BE2C (cell line): ENCODE data around the gene S100A5.
"Not testable (repeated sequence)": the region's sequence is repeated elsewhere in the genome, so short reads cannot be mapped to it uniquely, and the experiment has no call there.

Experiments used
- DNase-seq: peaks from one replicate; pipeline ENCODE4 v3.0.0-alpha.2; 2020
- H3K27me3 ChIP-seq: fragments of 250-450 bp; sonication (Bioruptor Pico); 2 replicates; pipeline ENCODE4 v1.5.1; 2020; ENCODE audit warnings: mild to moderate bottlenecking
- H3K36me3 ChIP-seq: fragments of 250-450 bp; sonication (Bioruptor Pico); 2 replicates; pipeline ENCODE4 v1.5.1; 2020; ENCODE audit warnings: mild to moderate bottlenecking
- H3K4me1 ChIP-seq: fragments of 250-450 bp; sonication (Bioruptor Pico); 2 replicates; pipeline ENCODE4 v1.5.1; 2020
- H3K4me3 ChIP-seq: 2 replicates; pipeline ENCODE4 v1.5.1; 2011; ENCODE audit warnings: low read depth, low read length
- H3K9me3 ChIP-seq: fragments of 250-450 bp; sonication (Bioruptor Pico); 2 replicates; pipeline ENCODE4 v1.5.1; 2020
- CTCF ChIP-seq: IDR thresholded peaks from 2 replicates; pipeline ENCODE4 v1.5.1; 2012; ENCODE audit warnings: mild to moderate bottlenecking, low read depth, low read length

The S100A5 gene

GRCh38 chr1:153520818-153521476, 19.8 kb downstream of the S100A5 start:
- Histone ChIP-seq H3K4me3 (no peak overlapping the region), H3K9me3 (no peaks in the 10 kb centered on the region), H3K4me1 (peaks cover 15% of the 10 kb centered on the region), H3K27me3 (no peaks in the 10 kb centered on the region), H3K36me3 (no peaks in the 10 kb centered on the region)
- no peak for DNase-seq
- TF ChIP-seq CTCF: no peak

DNA sequence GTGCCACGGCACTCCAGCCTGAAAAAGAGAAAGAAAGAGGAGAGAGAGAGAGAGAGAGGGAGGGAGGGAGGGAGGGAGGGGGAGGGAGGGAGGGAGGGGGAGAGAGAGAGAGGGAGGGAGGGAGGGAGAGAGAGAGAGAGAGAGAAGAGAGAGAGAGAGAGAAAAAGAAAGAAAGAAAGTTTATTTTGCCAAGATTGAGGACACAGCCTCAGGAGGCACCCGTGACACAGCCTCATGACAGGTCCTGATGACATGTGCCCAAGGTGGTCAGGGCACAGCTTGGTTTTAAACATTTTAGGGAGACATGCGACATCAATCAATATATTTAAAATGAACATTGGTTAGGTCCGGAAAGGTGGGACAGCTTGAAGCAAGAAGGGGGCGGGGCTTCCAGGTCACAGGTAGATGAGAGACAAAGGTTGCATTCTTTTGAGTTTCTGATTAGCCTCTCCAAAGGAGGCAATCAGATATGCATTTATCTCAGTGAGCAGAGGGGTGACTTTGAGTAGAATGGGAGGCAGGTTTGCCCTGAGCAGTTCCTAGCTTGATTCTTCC, 20.5 kb downstream of the S100A5 start:
- not testable (repeated sequence) for DNase-seq, H3K9me3 ChIP-seq, H3K27me3 ChIP-seq, H3K36me3 ChIP-seq, H3K4me3 ChIP-seq, H3K4me1 ChIP-seq

DNA sequence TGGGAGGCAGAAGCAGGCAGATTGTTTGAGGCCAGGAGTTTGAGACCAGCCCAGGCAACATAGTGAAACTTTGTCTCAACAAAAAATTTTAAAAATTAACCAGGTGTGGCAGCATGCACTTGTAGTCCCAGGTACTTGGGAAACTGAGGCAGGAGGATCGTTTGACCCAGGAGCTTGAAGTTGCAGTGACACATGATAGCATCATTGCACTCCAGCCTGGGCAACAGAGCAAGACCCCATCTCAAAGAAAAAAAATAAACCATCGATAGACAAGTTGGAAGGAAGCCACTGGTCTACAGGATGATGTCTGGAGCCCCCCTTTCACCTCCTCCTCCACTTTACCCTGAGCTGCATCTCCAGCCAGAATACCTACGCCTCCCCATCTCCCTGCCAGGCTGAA, 21.5 kb downstream of the S100A5 start:
- H3K9me3 ChIP-seq: no peaks in the 10 kb centered on the region
- DNase-seq: no peak
- H3K4me1 ChIP-seq: peaks cover 9% of the 10 kb centered on the region
- H3K4me3 ChIP-seq: no peak overlapping the region
- TF ChIP-seq CTCF: no peak
- H3K27me3 ChIP-seq: no peaks in the 10 kb centered on the region
- H3K36me3 ChIP-seq: no peaks in the 10 kb centered on the region

DNA sequence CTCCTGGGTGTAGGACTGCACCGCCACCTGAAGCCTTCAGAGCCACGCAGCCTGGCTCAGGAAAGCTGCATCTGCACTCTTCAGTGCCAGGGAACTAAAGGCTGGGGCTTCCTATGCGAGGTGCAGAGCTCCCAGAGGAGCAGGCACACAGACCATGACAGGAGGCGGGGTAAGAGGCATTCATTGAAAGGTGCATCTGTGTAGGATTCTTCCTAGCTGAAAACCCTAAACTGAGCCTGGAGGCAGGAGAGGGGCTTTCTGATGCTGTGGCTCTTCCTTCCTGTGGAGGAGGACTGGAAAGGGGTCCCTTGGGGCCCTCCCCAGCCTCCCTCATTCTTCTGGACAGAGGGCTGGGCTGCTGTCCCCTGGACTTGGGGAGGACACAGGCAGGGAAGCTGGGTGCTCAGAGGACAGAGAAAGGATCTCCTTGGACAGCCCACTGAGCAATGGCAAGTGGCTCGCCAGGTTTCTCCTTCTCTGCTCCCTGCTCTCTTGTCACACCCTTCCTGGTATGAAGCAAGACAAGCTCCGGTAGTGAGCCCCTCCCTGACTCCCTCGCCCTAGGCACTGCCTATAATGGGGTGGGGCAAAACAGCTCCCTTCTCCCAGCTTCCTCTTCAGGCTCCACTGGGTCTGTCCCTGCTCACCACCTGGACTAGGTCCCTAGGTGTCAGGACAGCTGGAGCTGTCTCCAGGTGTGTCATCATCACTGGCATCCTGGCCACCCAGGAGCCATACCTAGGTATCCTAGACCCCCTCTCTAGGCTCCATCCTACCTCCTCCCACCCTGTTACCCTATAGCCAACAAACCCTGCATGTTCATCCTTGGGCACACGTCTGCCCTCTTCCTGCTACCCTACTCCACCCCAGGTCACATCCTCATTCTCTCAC, 25.0 kb downstream of the S100A5 start:
- Histone ChIP-seq H3K9me3 (no peaks in the 10 kb centered on the region), H3K4me3 (no peak overlapping the region), H3K27me3 (no peaks in the 10 kb centered on the region), H3K36me3 (no peaks in the 10 kb centered on the region), H3K4me1 (peaks cover 8% of the 10 kb centered on the region)
- DNase-seq: no peak
- TF ChIP-seq CTCF: no peak

- H3K36me3 ChIP-seq: no peaks in the 10 kb centered on the region
- DNase-seq: no peak
- no peak overlapping the region for H3K4me3 ChIP-seq
- peaks cover 5% of the 10 kb centered on the region for H3K4me1 ChIP-seq
- H3K9me3 ChIP-seq: no peaks in the 10 kb centered on the region
- TF ChIP-seq CTCF: no peak
- no peaks in the 10 kb centered on the region for H3K27me3 ChIP-seq
Observed at GRCh38 chr1:153513666-153514065, 27.1 kb downstream of the S100A5 start.

DNA sequence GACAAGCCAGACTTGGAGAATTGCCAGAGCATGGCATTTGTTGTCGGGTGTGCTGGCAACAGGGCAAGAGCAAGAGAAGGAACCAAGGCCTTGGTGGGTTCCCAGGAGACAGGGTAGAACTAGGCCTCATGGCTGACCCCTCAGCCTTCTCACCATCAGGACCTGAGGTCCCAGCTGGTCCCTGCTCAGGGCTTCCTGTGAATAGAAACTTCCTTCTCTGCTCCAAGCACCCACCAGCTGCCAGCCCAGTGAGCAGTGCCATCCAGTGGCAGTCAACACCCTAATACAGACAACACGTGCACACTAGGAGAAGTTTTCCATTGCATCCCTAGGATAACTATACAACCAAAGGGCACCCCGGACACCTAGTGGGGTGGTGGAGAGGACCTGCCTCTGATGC, 27.7 kb downstream of the S100A5 start:
- no peaks in the 10 kb centered on the region for H3K36me3 ChIP-seq
- no peak for DNase-seq

More for the DNA sequence above, 27.7 kb downstream of the S100A5 start:
- TF ChIP-seq CTCF: 0 out of 2 replicates have a peak, but pooled peaks have one; percentile 13
- Histone ChIP-seq H3K27me3 (no peaks in the 10 kb centered on the region), H3K4me1 (peaks cover 5% of the 10 kb centered on the region), H3K9me3 (no peaks in the 10 kb centered on the region), H3K4me3 (no peak overlapping the region)
